PC-3 (cell line): ENCODE measurements around the gene HPDL. TPM values are rescaled to one million over a fixed set of nuclear protein-coding genes. Genes with fewer than 3 reads are reported as not detected.

ENCODE experiments used
- ATAC-seq: fragments of 200-7000 bp; cut with Tn5 transposase; 2 replicates; pipeline ENCODE4 v1.9.1; 2020; ENCODE audit warnings: mild to moderate bottlenecking, moderate library complexity
- BruUV-seq: library from RNA; stranded (reverse); fragments of 400-500 nt; replicated peaks from 2 replicates; lab custom pipeline; 2021; lab: Mats Ljungman, UMichigan
- CTCF ChIA-PET: fragments of 300-600 bp; sonication (Branson Sonifier 250); formaldehyde crosslinking; loops from one replicate; lab custom pipeline; 2022; ENCODE audit warnings: antibody characterized with exemption; lab: Charles Lee
- POLR2A ChIA-PET: fragments of 300-600 bp; sonication (Branson Sonifier 250); formaldehyde crosslinking; loops from one replicate; lab custom pipeline; 2022; ENCODE audit warnings: antibody characterized with exemption; ENCODE audit not compliant: unreplicated experiment; lab: Charles Lee
- DNase-seq: peaks from one replicate; pipeline ENCODE4 v3.0.0-alpha.2; 2015
- H2AFZ ChIP-seq: fragments of 300-600 bp; sonication (generic); 2 replicates; pipeline ENCODE4 v1.6.0; 2016; ENCODE audit warnings: antibody characterized with exemption, low read length
- H3F3A ChIP-seq: fragments of 300-600 bp; sonication (generic); one replicate; pipeline ENCODE4 v1.6.0; 2017; ENCODE audit warnings: antibody characterized with exemption, low read length, control low read depth, mild to moderate bottlenecking; ENCODE audit not compliant: unreplicated experiment
- H3K27ac ChIP-seq: fragments of 300-600 bp; sonication (generic); 2 replicates; pipeline ENCODE4 v1.5.1; 2016; ENCODE audit warnings: mild to moderate bottlenecking, low read length
- H3K27me3 ChIP-seq: fragments of 300-600 bp; sonication (generic); 2 replicates; pipeline ENCODE4 v1.6.1; 2016; ENCODE audit warnings: low read length, mixed read lengths
- H3K36me3 ChIP-seq: fragments of 300-600 bp; sonication (generic); 2 replicates; pipeline ENCODE4 v1.6.1; 2016; ENCODE audit warnings: low read depth, mixed run types, low read length, mixed read lengths
- H3K4me1 ChIP-seq: fragments of 300-600 bp; sonication (generic); 2 replicates; pipeline ENCODE4 v1.5.1; 2016; ENCODE audit warnings: low read length; ENCODE audit not compliant: insufficient read depth
- H3K4me2 ChIP-seq: fragments of 300-600 bp; sonication (generic); 2 replicates; pipeline ENCODE4 v1.6.0; 2016; ENCODE audit warnings: low read length
- H3K4me3 ChIP-seq: fragments of 300-600 bp; sonication (generic); 2 replicates; pipeline ENCODE4 v1.5.1; 2016; ENCODE audit warnings: mild to moderate bottlenecking, low read length, mixed read lengths
- H3K79me2 ChIP-seq: fragments of 300-600 bp; sonication (generic); 2 replicates; pipeline ENCODE4 v1.6.1; 2017; ENCODE audit warnings: low read length, mixed read lengths
- H3K9ac ChIP-seq: fragments of 300-600 bp; sonication (generic); 2 replicates; pipeline ENCODE4 v1.6.0; 2016; ENCODE audit warnings: mild to moderate bottlenecking, low read length
- H3K9me2 ChIP-seq: fragments of 300-600 bp; sonication (generic); replicated peaks from 2 replicates; pipeline ENCODE4 v1.6.1; 2016; ENCODE audit warnings: mixed run types, low read length, mixed read lengths
- H3K9me3 ChIP-seq: fragments of 300-600 bp; sonication (generic); 2 replicates; pipeline ENCODE4 v1.6.1; 2016; ENCODE audit warnings: low read length, mixed read lengths
- H4K20me1 ChIP-seq: fragments of 300-600 bp; sonication (generic); 2 replicates; pipeline ENCODE4 v1.6.1; 2016; ENCODE audit warnings: low read length, mixed read lengths
- EZH2 ChIP-seq: fragments of 300-600 bp; sonication (generic); IDR thresholded peaks from one replicate; pipeline ENCODE4 v1.6.1; 2017; ENCODE audit warnings: antibody characterized with exemption, mild to moderate bottlenecking, low read length; ENCODE audit not compliant: unreplicated experiment
- EZH2phosphoT487 ChIP-seq: fragments of 300-600 bp; sonication (generic); IDR thresholded peaks from 2 replicates; pipeline ENCODE4 v1.6.1; 2018; ENCODE audit warnings: mild to moderate bottlenecking, antibody characterized with exemption, low read length, borderline replicate concordance
- intact Hi-C: fragments of 100-400 bp; cut with micrococcal nuclease; formaldehyde crosslinking; loops from 2 replicates; pipeline ENCODE4 v1.9.0; 2023
- total RNA-seq: library from RNA; depleted of rRNA; stranded (reverse); fragments of >200 nt; gene quantifications from 2 replicates; pipeline ENCODE4 v1.2.3, GENCODE V29; 2014
- TF ChIP-seq, protein P1 (sequence below): fragments of 300-600 bp; sonication (generic); conservative IDR thresholded peaks from 2 replicates; pipeline ENCODE4 v1.5.1; 2017; ENCODE audit warnings: antibody characterized with exemption, low read depth, mild to moderate bottlenecking, low read length

Gene HPDL
- total RNA-seq, 1 experiment from 2014 or later = not detected

DNA sequence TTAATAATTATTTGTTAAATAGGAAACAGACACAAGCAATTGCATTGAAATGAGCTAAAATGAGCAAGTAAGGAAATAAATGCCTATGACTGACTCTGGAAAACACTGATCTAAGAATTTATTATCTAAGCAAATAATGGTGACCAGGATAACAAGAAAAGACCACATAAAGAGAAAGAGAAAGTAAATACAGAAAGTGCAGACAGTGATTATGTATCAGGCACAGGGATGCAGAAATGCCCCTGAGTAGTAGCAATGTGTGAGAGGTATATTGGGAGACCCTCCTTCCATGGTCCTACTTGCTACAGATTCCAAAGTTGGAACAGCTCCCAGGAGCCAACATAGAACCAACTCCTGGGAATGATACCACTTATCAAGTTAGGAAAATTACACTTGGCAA, 46.9 kb downstream of the HPDL start:
- intact Hi-C loops = no loop called here
- H3K27me3 ChIP-seq = no peaks in the 10 kb centered on the region
- no peaks in the 10 kb centered on the region for H3K79me2 ChIP-seq
- H2AFZ ChIP-seq = no peak overlapping the region
- POLR2A ChIA-PET = interaction anchor here (0.6 kb wide), 1 partner anchor 211 kb away, joined by 3 read pairs; no protein-coding TSS in a partner anchor
- TF ChIP-seq EZH2 (no peak), EZH2phosphoT487 (no peak)
- TF ChIP-seq, protein P1, sequence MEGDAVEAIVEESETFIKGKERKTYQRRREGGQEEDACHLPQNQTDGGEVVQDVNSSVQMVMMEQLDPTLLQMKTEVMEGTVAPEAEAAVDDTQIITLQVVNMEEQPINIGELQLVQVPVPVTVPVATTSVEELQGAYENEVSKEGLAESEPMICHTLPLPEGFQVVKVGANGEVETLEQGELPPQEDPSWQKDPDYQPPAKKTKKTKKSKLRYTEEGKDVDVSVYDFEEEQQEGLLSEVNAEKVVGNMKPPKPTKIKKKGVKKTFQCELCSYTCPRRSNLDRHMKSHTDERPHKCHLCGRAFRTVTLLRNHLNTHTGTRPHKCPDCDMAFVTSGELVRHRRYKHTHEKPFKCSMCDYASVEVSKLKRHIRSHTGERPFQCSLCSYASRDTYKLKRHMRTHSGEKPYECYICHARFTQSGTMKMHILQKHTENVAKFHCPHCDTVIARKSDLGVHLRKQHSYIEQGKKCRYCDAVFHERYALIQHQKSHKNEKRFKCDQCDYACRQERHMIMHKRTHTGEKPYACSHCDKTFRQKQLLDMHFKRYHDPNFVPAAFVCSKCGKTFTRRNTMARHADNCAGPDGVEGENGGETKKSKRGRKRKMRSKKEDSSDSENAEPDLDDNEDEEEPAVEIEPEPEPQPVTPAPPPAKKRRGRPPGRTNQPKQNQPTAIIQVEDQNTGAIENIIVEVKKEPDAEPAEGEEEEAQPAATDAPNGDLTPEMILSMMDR = no peak
- BruUV-seq = no TSS peak
- ATAC-seq = no peak
- H3F3A ChIP-seq = no peaks in the 10 kb centered on the region
- no peak overlapping the region for H3K4me2 ChIP-seq
- no peaks in the 10 kb centered on the region for H4K20me1 ChIP-seq
- H3K4me3 ChIP-seq = no peak overlapping the region
- no peak for DNase-seq
- H3K9me2 ChIP-seq = no peaks in the 10 kb centered on the region
- H3K9me3 ChIP-seq = no peaks in the 10 kb centered on the region
- no peak overlapping the region for H3K27ac ChIP-seq
- no peaks in the 10 kb centered on the region for H3K36me3 ChIP-seq
- no peak overlapping the region for H3K9ac ChIP-seq
- CTCF ChIA-PET = interaction anchor here (0.6 kb wide), 1 partner anchor 91 kb away, joined by 4 read pairs; no protein-coding TSS in a partner anchor
- H3K4me1 ChIP-seq = peaks cover 4% of the 10 kb centered on the region; the same call in 1 of the 2 replicates

DNA sequence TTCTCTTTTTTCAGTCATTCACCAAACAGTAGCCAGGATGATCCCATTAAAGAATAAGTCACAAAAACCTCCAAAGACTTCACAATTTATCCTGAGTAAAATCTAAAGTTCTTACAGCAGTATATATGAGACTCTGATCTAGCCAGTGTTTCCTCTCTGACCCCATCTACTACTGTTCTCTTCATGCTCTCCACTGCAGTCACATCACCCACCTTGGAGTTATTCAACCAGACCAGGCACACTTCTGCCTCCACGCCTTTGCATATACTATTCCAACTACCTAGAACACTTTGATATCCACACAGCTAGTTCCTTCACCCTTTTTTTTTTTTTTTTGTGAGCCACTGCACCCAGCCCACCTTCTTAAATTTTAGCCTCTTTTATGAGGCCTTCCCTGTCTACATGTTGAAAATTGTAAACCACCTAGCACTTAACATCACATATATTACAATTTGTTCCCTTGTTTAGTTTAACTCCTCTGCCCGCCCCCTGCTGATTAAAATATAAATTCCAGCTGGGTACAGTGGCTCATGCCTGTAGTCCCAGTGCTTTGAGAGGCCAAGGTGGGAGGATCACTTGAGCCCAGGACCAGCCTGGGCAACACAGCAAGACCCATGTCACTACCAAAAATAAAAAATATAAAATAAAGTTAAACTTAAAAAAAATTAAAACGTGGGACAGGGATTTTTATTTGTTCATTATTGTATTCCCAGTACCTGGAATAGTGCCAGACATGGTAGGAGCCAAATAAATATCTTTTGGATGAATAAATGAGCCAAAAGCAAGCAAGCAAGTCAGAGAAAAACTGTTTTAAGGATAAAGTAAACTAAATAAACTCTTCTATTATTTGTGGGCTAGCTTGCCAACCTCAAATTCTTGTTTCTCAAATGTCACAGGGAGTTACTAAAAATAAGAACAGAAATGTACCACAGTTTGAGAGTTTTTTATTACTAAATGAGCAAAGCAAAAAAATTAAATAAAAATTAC, 48.7 kb downstream of the HPDL start:
- no peaks in the 10 kb centered on the region for H4K20me1 ChIP-seq
- H3K79me2 ChIP-seq = no peaks in the 10 kb centered on the region
- TF ChIP-seq EZH2phosphoT487 = no peak
- TF ChIP-seq, protein P1 = 0 out of 2 replicates have a peak, but pooled peaks have one; percentile 20
- TF ChIP-seq EZH2 = no peak
- CTCF ChIA-PET = no interaction called here
- no peaks in the 10 kb centered on the region for H3K27me3 ChIP-seq
- DNase-seq (peak; percentile 14), ATAC-seq (no peak; the same call in 1 of the 2 replicates)
- no TSS peak for BruUV-seq
- H3F3A ChIP-seq = no peaks in the 10 kb centered on the region
- no peak overlapping the region for H3K9ac ChIP-seq
- peaks cover 4% of the 10 kb centered on the region; the same call in 1 of the 2 replicates for H3K4me1 ChIP-seq
- H3K9me2 ChIP-seq = no peaks in the 10 kb centered on the region
- no peaks in the 10 kb centered on the region for H3K36me3 ChIP-seq
- H3K9me3 ChIP-seq = no peaks in the 10 kb centered on the region
- no peak overlapping the region for H3K4me2 ChIP-seq
- no peak overlapping the region for H3K4me3 ChIP-seq
- POLR2A ChIA-PET = no interaction called here
- intact Hi-C loops = no loop called here
- H3K27ac ChIP-seq = no peak overlapping the region
- no peak overlapping the region for H2AFZ ChIP-seq

DNA sequence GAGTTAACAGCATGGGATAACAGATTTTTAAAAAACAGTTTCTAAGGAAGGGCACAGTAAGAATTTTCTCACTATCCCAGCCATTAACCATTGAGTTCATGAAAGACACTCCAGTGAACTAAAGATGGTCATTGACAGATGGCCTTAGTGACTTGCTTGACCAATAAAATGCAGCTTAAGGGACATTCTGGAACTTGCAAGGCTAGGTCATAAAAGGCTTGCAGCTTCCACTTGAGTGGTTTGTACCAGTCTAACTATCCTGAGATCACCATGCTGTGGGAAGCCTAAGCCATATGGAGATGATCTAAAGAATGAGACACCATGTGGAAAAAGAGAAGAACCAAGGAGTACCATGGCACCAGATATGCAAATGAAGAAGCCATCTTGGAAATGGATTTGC, 51.5 kb downstream of the HPDL start:
- Histone ChIP-seq H3K4me3 (no peak overlapping the region), H3K79me2 (no peaks in the 10 kb centered on the region), H3K9ac (no peak overlapping the region), H3K27ac (no peak overlapping the region), H4K20me1 (no peaks in the 10 kb centered on the region), H3K4me1 (peaks cover 4% of the 10 kb centered on the region; the same call in 1 of the 2 replicates), H3K36me3 (no peaks in the 10 kb centered on the region), H3K27me3 (no peaks in the 10 kb centered on the region), H3K4me2 (no peak overlapping the region), H3K9me3 (no peaks in the 10 kb centered on the region), H2AFZ (no peak overlapping the region), H3F3A (no peaks in the 10 kb centered on the region), H3K9me2 (no peaks in the 10 kb centered on the region)
- DNase-seq (no peak), ATAC-seq (no peak)
- BruUV-seq = no TSS peak
- TF ChIP-seq, protein P1 = no peak
- TF ChIP-seq EZH2 (no peak), EZH2phosphoT487 (no peak)
- POLR2A ChIA-PET = no interaction called here
- intact Hi-C loops = no loop called here
- CTCF ChIA-PET = no interaction called here
